SH-SY5Y (cell line): ENCODE data around the gene CTSE.

Experiments
- GATA2 ChIP-seq: IDR thresholded peaks from 2 replicates; pipeline ENCODE4 v1.6.1; 2011; ENCODE audit warnings: mild to moderate bottlenecking, low read depth, low read length
- GATA3 ChIP-seq: IDR thresholded peaks from 2 replicates; pipeline ENCODE4 v1.6.1; 2011; ENCODE audit warnings: low read depth, mild to moderate bottlenecking, low read length, moderate library complexity

DNA sequence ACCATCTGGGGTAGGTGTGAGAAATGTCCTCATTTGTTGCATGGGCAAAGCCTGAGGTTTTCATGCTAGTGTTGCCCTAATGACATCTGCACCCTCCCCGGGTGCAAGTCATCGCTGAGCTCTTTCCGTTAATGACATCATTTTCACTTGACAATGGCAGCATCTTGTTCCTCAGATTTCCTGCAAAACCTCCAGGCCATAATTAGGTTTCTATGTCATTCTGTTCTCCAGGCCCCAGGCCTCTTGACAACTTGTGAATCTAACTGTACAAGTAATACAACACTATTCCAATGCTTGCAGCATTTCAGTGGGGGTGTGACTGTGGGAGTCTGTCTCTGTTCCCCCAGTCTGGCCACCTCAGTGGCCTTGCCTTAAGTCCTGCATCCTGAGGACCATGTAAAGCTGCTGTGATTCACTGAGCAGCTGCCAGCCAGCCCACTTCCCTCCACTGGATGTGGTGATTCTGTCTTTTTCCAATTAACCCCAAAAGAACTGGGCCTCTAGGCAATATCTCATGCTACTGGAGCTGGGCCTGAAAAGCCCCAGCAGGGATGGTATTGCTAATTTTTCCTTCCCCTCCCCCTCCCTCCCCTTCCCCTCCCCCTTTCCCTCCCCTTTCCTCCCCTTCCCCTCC, 43.3 kb downstream of the CTSE start:
- 0 out of 2 replicates have a peak, but pooled peaks have one; percentile 9 for TF ChIP-seq GATA2
- TF ChIP-seq GATA3, result no peak
